Left cardiac atrium (tissue), 4 donors: ENCODE measurements around the gene RENBP. TPM values are rescaled to one million over a fixed set of nuclear protein-coding genes. Genes with fewer than 3 reads are reported as not detected.
A peak's percentile ranks its signal among the peaks of the same experiment; 100 is the strongest.

ENCODE experiments used
- ATAC-seq, 2 donors: fragments of 200-7000 bp; cut with Tn5 transposase; one replicate each; pipeline ENCODE4 v1.9.1; 2020; ENCODE audit warnings: mild to moderate bottlenecking in 2 of 2, moderate library complexity in 2 of 2
- DNase-seq: peaks from one replicate; pipeline ENCODE4 v3.0.0-alpha.2; 2020
- intact Hi-C, 2 donors: fragments of 100-400 bp; cut with DNase I; formaldehyde crosslinking; loops; one replicate each; pipeline versions ENCODE4 v1.14.1 to v1.15.1; 2022 to 2023
- total RNA-seq, 2 donors: library from RNA; stranded (reverse); fragmentation: NEBNext Ultra II Directional; extraction: Animal tissue kit (Norgen Biotek cat#: 25700); gene quantifications; one replicate each; pipeline ENCODE4 v1.2.1, GENCODE V29; 2021
- donor health status: DM: no; HTN: yes; CAD: no.
- donor health status: DM: no; HTN: yes; CAD: no; lungs with severe emphysema.
- donor health status: DM: yes; HTN: yes; CAD: no.
- donor health status: Dilated cardiomyopathy.

The RENBP gene
- total RNA-seq, 2 donors from 2014 or later, result 14.7 to 14.8 TPM

DNA sequence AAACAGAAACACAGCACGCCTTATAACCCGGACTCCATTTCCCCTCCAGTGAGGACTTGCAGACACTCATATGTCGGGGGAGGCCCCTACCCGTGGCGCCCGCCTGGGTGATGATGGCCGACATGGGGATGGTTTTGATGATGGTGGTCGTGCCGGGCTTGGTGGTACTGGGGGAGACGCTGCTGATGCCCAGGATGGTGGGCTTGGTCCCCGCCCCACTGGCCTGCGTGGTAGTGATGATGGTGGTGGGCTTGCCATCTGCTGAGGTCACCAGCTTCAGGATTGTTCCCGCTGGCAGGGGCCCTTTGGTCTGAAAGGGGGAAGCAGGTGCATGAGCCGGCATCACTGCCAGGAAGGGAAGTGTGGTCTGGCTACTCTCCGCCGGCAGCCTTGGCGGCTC, 12.8 kb upstream of the RENBP start:
- intact Hi-C loops, result loop anchor here (5.0 to 10.0 kb wide), 2 partner anchors 195 to 1002 kb away; partner anchors contain the start of gene PLXNB3 (in 1 of the 2)

DNA sequence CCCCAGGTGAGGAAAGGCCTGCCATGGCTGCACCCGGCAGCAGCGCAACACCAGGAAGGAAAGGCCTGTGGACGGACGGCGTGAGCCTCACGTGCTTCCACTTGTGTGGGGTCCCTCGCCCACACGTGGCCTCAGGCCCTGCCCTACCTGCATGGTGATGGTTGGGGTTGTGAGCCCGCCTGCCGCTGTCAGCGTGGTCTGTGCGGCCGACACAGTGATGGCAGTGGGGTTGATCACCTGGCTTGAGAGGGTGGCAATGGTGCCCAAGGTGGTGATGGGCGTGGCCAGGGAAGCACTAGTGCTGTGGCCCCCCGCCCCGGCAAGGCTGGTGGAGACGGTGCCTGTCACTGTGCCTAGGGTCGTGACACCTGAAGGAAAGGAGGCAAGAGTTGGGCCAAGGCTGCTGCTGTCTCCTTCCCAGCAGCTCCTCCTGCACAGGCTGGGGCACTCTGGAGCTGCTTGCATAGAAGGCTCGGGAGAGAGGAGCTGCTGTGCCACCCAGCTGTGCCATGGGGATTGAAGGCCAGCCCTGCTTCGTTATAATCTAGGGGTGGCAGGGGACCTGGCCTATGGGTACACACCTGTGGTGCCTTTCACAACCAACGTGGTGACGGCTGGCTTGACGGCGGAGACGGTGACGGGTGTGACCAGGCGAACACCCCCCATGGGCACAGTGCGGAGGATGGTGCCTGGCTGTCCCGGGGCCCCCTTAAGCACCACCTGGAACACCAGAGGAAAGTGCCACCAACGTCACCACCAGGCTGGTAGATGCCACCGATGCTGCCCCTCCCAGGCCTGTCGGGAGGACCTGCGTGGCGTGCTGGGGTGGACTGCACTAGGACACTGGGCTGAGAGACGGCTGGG, 11.8 kb upstream of the RENBP start:
- DNase-seq, result no peak
- intact Hi-C loops, result loop anchor here (5.0 to 10.0 kb wide), 2 partner anchors 194 to 1001 kb away; partner anchors contain the start of gene PLXNB3 (in 1 of the 2)
- no peak for ATAC-seq

More for the DNA sequence above, 12.8 kb upstream of the RENBP start:
- no peak for ATAC-seq
- no peak for DNase-seq

DNA sequence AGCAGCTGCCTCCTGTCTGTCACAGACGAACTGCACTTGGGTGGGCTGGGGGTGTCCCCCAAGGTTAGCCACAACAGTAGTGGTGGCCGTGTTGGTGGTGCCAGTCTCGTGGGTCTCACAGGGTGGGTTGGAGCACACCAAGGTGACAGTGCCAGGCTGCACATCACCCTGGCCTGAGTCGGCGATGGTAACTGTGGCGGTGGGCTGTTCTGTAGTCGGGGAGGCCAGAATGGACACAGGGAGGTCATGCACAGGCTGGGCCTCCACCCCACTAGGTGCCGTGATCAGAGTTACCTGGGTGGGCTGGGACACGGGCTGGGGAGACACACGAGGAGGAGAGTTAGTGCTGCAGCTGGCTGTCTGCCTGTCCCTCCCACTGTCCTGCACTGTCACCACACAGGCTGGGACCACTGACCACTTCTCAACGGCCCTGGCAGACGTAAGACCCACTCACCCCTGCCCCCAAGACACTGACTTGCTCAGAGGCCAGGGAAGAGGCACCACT, 10.8 kb upstream of the RENBP start:
- DNase-seq (no peak), ATAC-seq (no peak)
- intact Hi-C loops, result loop anchor here (5.0 to 10.0 kb wide), 2 partner anchors 193 to 1000 kb away; partner anchors contain the start of gene PLXNB3 (in 1 of the 2)

DNA sequence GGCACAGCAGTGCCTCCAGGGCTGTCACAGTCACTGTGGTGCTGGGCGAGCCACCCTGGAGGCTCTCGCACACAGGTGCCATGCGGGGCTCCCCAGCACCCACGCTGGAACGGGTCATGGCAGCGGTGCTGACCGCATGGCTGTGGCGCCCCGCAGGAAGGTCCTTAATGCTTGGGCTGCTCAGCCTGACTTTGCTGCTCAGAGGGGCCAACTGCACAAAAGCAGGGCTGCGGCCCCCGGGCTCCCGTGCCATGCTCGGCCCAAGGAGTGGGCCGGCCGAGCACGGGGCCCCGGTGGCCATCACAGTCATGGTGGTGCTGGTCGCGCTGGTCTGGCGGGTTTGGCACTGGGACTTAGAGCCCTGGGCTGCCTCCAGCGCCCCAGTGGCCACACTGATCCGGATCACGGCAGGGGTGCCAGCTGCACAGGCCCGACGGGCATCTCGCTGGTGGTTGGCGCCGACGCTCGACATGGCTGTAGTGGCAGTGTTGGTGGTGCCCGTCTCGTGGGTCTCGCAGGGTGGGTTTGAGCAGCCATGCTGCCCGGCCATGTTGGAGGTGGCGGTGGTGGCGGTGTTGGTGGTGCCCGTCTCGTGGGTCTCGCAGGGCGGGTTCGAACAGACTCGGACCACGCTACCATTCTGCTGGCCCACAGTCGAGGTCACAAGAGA, 10.2 kb upstream of the RENBP start:
- DNase-seq (no peak), ATAC-seq (no peak)
- intact Hi-C loops, result loop anchor here (5.0 to 10.0 kb wide), 2 partner anchors 192 to 1000 kb away; partner anchors contain the start of gene PLXNB3 (in 2 of the 2)

DNA sequence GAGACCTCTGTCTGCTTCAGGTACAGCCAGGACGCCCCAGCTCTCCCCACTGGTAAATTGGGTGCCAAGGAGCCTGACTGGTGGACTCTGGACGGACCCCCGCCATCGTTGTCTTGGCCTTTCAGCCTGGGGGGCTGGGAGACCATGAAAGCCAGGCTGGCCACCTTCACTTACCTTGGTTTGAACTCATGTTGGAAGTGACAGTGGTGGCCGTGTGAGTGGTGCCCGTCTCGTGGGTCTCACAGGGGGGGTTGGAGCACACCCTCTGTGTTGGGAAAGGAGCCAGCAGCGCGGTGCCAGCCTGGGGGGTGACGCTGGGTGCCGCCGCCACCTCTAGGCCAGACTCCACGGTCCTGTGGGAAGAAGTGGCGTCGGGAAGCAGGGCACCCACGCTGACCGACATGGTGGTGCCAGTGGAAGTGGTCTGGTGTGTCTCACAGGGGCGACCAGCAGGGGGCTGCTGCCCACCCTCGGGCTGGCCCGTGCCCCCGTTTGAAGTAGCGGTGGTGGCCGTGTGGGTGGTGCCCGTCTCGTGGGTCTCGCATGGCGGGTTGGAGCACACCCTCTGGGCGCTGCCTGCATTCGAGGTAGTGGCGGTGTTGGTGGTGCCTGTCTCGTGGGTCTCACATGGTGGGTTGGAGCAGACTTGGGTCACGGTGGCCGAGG, 9.6 kb upstream of the RENBP start:
- intact Hi-C loops, result loop anchor here in 1 of 2 donors (5.0 to 10.0 kb wide), 2 partner anchors 192 to 999 kb away; partner anchors contain the start of gene PLXNB3
- DNase-seq (no peak), ATAC-seq (peak in 1 of 2 donors; percentile 8)

DNA sequence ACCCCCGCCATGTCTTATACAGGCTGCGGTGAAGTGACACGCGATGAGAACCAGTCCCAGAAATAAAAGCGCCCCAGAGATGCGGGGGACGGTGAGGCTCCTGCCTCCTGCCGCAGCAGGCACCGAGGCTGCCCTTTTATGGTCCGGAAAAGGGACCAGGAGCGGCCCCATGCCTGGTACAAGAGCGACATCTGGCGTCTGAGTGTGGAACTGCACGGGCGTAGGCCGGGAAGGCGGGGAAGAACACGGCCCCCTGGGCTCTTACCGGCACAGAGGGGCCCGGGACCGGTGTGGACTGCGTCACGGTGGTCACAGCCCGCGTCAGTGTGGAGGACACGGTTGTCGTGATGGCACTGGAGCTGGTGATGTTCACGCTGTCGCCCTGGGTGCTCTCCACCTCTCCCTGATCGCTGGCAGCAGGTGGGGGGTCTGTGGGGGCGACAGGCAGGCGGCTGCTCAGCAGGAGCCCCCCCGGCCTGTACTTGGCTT, 8.9 kb upstream of the RENBP start:
- ATAC-seq (peak; percentile 70 to 80), DNase-seq (peak; percentile 79)
- intact Hi-C loops, result loop anchor here in 1 of 2 donors (5.0 to 10.0 kb wide), 2 partner anchors 191 to 999 kb away; partner anchors contain the start of gene PLXNB3

DNA sequence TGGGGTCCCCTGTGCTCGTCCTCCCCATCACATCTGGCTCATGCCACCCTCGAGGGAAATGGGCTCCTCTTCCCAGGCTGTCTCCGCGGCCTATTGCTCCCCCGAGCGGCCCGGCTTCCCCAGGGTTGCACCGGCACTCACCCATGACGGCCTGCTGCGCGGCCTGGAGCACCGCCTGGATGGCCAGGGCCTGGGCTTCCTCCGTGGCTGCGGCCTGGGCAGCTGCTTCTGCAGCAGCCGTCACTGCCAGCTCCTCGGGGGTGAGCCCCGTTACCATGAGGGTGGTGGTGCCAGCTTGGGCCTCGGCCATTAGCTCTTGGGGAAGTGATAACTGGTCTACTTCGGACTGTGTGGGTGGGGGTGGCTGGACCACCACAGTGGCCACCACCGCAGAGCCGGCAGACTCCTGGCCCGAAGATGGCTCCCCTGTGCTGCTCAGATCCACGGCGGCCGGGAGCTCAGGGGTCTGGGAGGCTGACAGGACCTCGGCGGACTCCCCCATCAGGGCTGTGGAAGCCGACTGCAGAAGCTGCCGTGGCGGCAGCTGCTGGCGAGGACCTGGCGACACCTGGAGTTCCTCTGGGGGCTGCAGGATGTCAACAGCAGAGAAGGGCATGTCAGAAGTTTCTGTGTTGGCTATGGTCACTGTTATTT, 8.1 kb upstream of the RENBP start:
- intact Hi-C loops, result loop anchor here in 1 of 2 donors (5.0 to 10.0 kb wide), 2 partner anchors 190 to 998 kb away; partner anchors contain the start of gene PLXNB3
- no peak for ATAC-seq
- DNase-seq, result no peak

DNA sequence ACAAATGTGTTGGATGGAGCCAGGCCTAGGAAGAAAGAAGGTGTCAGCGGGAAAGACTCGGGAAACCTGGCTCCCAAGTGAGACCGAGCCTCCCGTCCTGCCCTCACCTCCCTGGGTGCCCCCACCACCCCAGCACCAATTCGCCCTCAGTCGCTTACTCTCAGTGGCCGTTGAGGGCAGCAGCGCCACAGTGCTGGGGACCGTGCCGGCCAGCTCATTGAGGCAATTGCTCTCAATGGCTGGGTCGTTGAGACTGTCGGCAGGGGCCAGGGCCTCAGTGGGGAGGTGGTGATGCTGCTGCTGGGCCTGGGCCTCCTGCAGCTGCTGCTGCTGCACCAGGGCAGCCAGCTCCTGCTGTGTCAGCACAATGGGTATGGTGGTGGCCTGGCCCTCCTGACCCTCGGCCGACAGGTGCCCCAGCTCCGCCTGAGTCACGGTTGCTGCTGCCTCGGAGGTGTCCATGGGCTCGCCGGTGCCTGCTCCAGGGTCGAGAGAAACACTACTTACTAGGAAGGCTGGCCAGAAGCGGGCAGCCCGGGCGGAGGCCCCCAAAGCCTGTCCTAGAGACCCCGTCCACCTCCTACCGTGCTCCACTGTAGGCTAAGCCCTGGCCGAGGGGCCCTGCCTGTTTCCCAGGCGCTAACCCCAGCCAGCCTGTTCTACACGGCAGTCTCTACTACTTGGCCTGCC, 7.4 kb upstream of the RENBP start:
- no peak for DNase-seq
- intact Hi-C loops, result loop anchor here in 1 of 2 donors (5.0 to 10.0 kb wide), 2 partner anchors 190 to 997 kb away; partner anchors contain the start of gene PLXNB3
- no peak for ATAC-seq

DNA sequence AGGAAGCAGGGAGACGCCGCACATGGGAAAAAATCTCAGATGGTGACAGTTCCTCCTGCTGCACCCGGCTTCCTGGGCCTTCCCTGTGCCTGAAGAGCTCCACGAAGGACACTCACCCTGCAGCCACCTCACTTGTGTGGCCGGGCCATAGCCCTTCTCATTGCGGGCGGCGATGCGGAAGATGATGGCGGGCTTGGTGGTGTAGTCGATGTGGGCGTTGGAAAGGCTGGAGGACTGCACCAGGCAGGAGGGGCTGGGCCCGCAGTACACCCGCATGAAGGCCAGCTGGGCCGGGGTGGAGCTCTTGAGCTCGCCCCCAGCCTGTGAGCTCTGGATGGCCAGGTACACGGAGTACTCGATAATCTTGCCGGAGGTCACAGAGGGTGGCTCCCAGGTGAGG, 5.7 kb upstream of the RENBP start:
- no peak for ATAC-seq
- intact Hi-C loops, result loop anchor here in 1 of 2 donors (5.0 to 10.0 kb wide), 2 partner anchors 188 to 995 kb away; partner anchors contain the start of gene PLXNB3
- no peak for DNase-seq

DNA sequence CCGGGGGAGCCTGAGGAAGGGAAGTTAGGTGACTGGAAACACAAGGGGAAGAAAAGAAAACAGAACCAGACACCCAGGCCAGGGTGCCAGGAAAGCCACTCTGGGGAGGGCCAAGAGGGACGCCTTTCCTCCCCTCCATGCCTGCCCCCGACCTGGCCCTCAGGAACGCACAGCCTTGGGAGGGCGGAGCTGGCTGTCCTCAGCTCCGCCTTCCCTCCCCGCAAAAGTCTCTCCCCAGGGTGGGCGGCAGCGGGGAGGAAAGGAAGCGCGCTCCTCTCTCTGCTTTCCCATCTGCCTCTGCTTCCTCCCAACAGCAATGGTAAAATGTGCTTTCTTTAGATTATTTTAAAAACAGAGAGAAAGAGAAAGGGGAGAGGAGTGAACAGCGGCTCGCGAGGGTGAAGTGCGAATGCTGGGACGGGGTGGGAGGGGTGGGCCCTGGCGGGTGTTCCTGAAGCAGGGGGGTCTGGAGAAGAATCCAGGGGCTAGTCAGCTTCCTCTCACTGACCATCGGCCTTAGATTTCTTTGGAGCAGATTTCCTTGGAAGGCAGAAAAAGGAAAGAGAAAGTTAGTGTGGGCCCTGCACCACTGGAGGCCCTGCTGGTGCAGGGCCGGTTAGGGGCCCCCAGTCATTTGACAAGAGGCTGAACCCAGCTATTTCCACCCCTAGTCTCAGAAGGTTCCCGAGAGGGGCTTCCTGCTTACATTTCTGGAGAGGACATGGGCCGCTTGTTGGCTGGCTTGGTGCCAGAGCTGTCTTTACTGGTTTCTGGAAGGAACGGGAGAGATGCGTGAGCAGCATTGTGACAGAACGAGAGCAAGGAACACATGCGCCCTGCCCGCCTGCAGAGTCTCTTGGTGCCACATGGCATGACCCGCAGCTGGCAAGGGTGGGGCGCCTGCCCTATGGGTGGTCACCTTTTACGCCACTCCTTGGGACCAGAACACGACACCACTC, 4.7 kb upstream of the RENBP start:
- ATAC-seq, result no peak
- intact Hi-C loops, result no loop called here
- DNase-seq, result no peak

DNA sequence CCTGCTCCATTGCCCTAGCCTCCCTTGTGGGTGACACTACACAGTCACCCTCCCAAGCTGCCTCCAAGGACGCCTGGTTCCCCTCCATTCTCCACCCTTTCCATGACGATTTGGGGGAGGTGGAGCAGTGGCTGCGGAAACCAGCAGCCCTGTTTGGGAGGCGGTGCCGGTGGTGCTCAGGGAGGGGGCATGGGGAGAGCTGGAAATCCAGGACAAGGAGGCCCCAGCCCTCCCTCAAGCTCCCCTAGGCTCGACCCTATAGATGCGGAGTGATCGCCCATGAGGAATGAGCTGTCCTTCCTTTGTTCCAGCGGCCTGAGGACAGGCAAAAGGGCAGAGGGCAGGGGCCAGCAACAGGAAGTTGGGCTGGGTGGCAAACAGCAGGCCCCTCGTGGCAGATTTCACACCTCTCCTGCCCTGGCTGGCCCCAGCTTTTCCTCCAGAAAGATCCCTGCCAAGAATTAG, 3.6 kb upstream of the RENBP start:
- ATAC-seq, result peak in 1 of 2 donors; percentile 4
- DNase-seq, result no peak
- intact Hi-C loops, result no loop called here

DNA sequence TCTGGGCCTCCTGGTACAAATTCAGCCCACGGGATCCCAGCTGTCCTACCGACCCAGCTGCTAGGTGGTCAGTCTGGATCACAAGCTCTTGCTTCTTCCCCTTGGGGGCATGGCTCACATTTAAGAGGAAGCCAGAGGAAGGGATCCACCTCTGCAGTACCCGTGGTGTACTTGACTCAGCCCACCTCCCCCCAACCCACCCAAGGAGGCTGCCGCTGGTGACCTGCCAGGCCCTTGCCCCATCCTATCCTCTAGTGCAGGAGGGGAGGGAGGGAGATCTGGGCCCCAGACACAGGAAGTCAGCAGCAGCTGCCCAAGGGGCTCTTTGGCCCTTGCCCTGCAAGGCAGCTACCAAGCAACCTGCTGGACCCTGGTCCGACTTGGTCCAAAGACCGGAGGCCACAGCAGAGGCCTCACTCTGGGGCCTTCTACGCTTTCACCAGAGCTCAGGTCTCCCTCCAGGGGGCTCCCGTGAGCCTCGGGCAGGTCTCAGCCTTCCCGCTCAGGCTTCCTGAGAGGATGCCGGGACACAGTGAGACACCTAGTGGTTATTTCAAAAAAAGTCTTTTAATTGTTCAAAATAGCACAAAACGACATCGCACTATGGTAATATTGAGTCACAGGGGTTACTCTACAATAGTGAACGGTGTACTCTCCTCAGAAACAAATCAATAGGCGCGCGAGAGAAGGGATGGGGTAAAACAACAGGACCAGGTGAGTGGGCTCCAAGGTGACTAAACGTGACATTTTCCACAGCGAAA, 2.7 kb upstream of the RENBP start:
- DNase-seq (peak; percentile 77), ATAC-seq (peak; percentile 59 to 75)
- intact Hi-C loops, result no loop called here

DNA sequence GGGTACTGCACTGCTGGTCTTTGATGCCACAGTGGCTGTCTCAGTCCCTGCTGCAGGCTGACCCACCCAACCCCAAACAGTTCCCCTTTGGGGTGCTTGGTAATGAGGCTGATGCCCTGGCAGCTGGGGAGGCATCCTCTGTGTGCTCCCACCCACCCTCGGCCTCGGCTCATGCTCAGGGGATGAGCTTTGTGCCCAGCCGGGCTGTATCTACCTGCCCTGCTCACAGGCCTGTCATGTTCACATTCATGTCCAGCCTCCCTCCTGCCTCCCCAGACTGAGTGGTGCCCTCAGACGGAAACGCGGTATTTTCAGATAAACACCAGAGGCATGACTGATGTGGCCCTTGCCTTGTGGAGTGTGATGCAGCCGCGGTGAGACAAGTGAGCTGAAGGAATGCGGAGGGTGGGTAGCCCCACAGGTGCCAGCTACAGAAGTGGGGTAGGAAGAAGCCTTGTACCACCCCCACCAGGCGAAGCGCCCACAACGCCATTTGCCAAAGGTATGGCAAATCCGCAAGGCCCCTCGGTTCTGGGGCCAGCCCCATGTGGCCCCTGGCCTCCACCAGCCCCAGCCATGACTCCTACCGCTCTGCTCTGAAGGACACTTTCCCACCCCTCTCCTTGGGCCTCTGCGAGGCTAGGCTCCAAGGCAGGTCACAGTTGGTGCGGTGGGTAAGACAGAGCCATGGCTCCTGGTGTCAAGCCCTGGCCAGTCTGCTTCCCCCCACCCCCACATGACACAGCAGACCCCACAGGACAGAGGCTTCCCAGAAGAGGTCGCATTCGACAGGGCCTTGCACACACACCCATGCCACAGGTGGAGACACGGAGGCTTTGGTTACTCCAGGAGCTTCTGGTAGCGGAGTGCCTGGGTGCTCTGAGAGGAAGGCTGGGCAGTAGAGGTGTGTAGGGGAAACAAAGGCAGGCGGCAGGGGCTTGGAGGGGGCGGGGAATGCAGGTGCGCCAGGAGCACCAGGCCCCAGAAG, 1.8 kb upstream of the RENBP start:
- ATAC-seq (no peak), DNase-seq (no peak)
- intact Hi-C loops, result no loop called here

DNA sequence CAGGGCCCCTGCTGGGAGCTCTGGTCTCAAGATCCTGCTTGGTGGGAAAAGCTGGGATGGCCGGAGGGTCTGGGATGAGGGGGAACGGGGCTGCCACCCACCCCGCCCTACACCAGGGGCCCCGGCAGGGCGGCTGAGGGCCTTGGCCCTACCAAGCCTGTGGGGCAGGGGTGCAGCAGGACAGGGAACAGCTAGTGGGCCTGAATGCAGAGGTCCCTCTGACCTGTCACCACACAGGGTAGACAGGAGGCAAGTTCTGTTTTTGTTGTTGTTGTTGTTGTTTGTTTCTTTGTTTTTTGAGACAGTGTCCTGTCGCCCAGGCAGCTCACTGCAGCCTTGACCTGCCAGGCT, 332 bp upstream of the RENBP start:
- intact Hi-C loops, result no loop called here
- ATAC-seq (peak in 1 of 2 donors; percentile 6), DNase-seq (no peak)
